Activated naive CD8-positive, alpha-beta T cell treated with anti-CD3 and anti-CD28 coated beads, Interleukin-2, amount 10 ng/mL, durations not matched to agents 7 days and 5 days (primary cell): ENCODE results near the gene DNASE1L2. TPM values are rescaled to one million over a fixed set of nuclear protein-coding genes. Genes with fewer than 3 reads are reported as not detected.

Experiments
- ATAC-seq: fragments of 150-1000 bp; cut with Tn5 transposase; one replicate; pipeline ENCODE4 v1.10.0; 2021; ENCODE audit warnings: low read depth, moderate library complexity
- POLR2A ChIA-PET: fragments of 350-600 bp; sonication (Branson Sonifier 250); formaldehyde crosslinking; loops from one replicate; lab custom pipeline; 2021; ENCODE audit warnings: antibody characterized with exemption; lab: Charles Lee
- DNase-seq: peaks from one replicate; pipeline ENCODE4 v3.0.0; 2021
- H3K27ac Mint-ChIP-seq: one replicate; pipeline ENCODE4 v1.8.0; 2022; ENCODE audit warnings: mild to moderate bottlenecking, mixed read lengths
- H3K27me3 Mint-ChIP-seq: one replicate; pipeline ENCODE4 v1.8.0; 2022; ENCODE audit warnings: mild to moderate bottlenecking, moderate library complexity, mixed read lengths
- H3K36me3 Mint-ChIP-seq: one replicate; pipeline ENCODE4 v1.8.0; 2021; ENCODE audit warnings: mild to moderate bottlenecking, mixed read lengths
- H3K4me1 Mint-ChIP-seq: one replicate; pipeline ENCODE4 v1.8.0; 2021; ENCODE audit warnings: mixed read lengths
- H3K4me3 Mint-ChIP-seq: one replicate; pipeline ENCODE4 v1.8.0; 2022; ENCODE audit warnings: mild to moderate bottlenecking, moderate library complexity, mixed read lengths
- H3K9me3 Mint-ChIP-seq: one replicate; pipeline ENCODE4 v1.8.0; 2021; ENCODE audit warnings: mixed read lengths
- microRNA-seq: library from miRNA; unstranded; fragments of <30 nt; microRNA quantifications from one replicate; pipeline ENCODE4 v1.2.0, GENCODE V29; 2022
- total RNA-seq, 2 experiments: library from RNA; stranded (reverse); gene quantifications; one replicate each; pipeline ENCODE4 v1.2.3, GENCODE V29; 2021

Gene DNASE1L2
- total RNA-seq, 2 experiments from 2014 or later, result 2.2 to 3.2 TPM

DNA sequence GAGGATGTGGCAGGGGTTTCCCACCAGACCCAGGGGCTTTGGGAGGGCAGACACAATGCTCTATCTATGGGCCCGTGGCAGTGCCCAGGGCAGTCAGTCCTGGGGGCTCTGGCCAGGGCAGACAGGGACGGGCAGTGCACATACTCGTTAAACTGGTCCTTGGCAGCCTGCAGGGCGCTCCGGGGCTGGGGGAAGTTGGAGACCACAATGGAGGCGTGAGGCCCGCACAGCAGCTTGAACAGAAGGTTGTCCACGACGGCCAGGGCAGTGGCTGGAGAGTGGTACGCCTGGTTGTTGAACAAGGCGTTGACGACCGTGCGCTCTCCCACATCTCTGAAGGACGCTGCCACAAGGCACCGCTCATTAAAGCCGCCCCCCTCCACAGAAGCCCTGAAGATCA is 50.3 kb downstream of the DNASE1L2 start:
- ATAC-seq, result no peak
- DNase-seq, result no peak
- Mint-ChIP-seq H3K36me3 (no peaks in the 10 kb centered on the region), H3K4me3 (no peak overlapping the region), H3K4me1 (no peaks in the 10 kb centered on the region), H3K27me3 (no peaks in the 10 kb centered on the region), H3K9me3 (no peaks in the 10 kb centered on the region), H3K27ac (no peak overlapping the region)
- POLR2A ChIA-PET, result no interaction called here

DNA sequence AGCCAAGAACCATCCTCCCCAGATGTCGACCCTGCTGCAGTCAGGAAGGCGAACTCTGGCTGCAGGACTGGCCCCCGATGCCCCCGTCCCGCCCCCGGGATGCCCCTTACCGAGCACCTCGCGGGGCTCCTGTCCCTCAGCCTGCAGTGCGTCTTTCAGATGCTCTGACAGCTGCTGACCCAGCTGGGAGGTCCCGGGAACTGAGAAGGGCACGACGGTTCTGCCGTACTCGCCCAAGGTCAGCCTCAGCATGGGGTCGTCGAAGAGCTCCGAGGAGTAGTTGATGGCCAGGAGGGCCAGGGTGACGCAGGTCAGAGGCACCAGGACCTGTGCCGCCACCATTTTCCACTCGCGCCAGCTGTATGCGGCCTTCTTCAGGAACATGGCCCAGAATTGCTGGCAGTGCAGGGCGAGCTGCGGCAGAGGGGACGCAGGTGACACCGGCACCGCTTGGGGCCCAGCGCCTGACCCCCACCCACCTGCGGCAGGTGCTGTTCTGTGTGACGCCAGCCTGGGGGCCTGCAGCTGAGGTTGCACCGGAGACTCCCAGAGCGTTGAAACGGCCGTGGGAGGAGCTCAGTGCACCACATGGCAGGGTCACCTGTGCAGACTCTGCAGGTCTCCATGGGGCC is 51.8 kb downstream of the DNASE1L2 start:
- ATAC-seq (no peak), DNase-seq (no peak)
- POLR2A ChIA-PET, result interaction anchor here (0.8 kb wide), 1 partner anchor 19 kb away, joined by 4 read pairs; the partner anchor contains the start of gene RNPS1

More for the DNA sequence above, 51.8 kb downstream of the DNASE1L2 start:
- H3K36me3 Mint-ChIP-seq, result no peaks in the 10 kb centered on the region
- no peak overlapping the region for H3K4me3 Mint-ChIP-seq
- no peak overlapping the region for H3K27ac Mint-ChIP-seq
- H3K27me3 Mint-ChIP-seq, result no peaks in the 10 kb centered on the region
- no peaks in the 10 kb centered on the region for H3K4me1 Mint-ChIP-seq
- H3K9me3 Mint-ChIP-seq, result no peaks in the 10 kb centered on the region

Small RNA genes lying within 50 kb of the gene (microRNA-seq; reads per million reads assigned to microRNA genes)
- not detected for gene MIR3677
- gene MIR4717, result not detected

Other genes starting within 250 kb of the DNASE1L2 start
- 1 to 10 TPM; 2.0 to 2.2 TPM for gene SYNGR3, start 246.5 kb upstream of the DNASE1L2 start, total RNA-seq
- gene ZNF598, start 226.6 kb upstream of the DNASE1L2 start, total RNA-seq, result 10 to 100 TPM; 67.8 to 77.1 TPM
- gene NPW, start 216.7 kb upstream of the DNASE1L2 start, total RNA-seq, result under 1 TPM in 1 of 2 experiments, not detected in 1; 0.42 TPM
- 1 to 10 TPM; 4.2 to 4.3 TPM for gene NHERF2, start 209.5 kb upstream of the DNASE1L2 start, total RNA-seq
- 10 to 100 TPM; 19.4 to 20.7 TPM for gene NTHL1, start 188.6 kb upstream of the DNASE1L2 start, total RNA-seq
- 100 to 1,000 TPM; 113 to 125 TPM for gene TSC2, start 188.5 kb upstream of the DNASE1L2 start, total RNA-seq
- gene PKD1, start 100.5 kb upstream of the DNASE1L2 start, total RNA-seq, result 10 to 100 TPM; 95.5 to 97.3 TPM
- gene RAB26, start 87.8 kb upstream of the DNASE1L2 start, total RNA-seq, result under 1 TPM; 0.40 to 0.69 TPM
- gene TRAF7, start 80.7 kb upstream of the DNASE1L2 start, total RNA-seq, result 10 to 100 TPM; 50.2 to 51.8 TPM
- 1 to 10 TPM in 1 of 2 experiments, under 1 TPM in 1; 0.88 to 1.1 TPM for gene CASKIN1, start 39.8 kb upstream of the DNASE1L2 start, total RNA-seq
- 10 to 100 TPM; 32.1 to 33.1 TPM for gene MLST8, start 31.0 kb upstream of the DNASE1L2 start, total RNA-seq
- 10 to 100 TPM; 17.3 to 18.4 TPM for gene BRICD5, start 25.6 kb upstream of the DNASE1L2 start, total RNA-seq
- gene PGP, start 21.6 kb upstream of the DNASE1L2 start, total RNA-seq, result 10 to 100 TPM; 22.6 to 23.2 TPM
- 10 to 100 TPM; 34.1 to 34.8 TPM for gene E4F1, start 12.9 kb upstream of the DNASE1L2 start, total RNA-seq
- gene ECI1, start 15.1 kb downstream of the DNASE1L2 start, total RNA-seq, result 10 to 100 TPM; 37.4 to 38.0 TPM
- gene RNPS1, start 31.7 kb downstream of the DNASE1L2 start, total RNA-seq, result 100 to 1,000 TPM; 212 to 220 TPM
- gene ABCA3, start 104.3 kb downstream of the DNASE1L2 start, total RNA-seq, result 1 to 10 TPM; 7.8 to 8.3 TPM
- 10 to 100 TPM; 67.7 to 70.5 TPM for gene CCNF, start 193.0 kb downstream of the DNASE1L2 start, total RNA-seq
- 10 to 100 TPM; 16.0 to 17.8 TPM for gene TEDC2, start 223.7 kb downstream of the DNASE1L2 start, total RNA-seq
- gene NTN3, start 234.9 kb downstream of the DNASE1L2 start, total RNA-seq, result not detected
- 10 to 100 TPM; 16.5 to 17.9 TPM for gene TBC1D24, start 238.7 kb downstream of the DNASE1L2 start, total RNA-seq